Measurements from ENCODE around the gene PEAK3.

DNA sequence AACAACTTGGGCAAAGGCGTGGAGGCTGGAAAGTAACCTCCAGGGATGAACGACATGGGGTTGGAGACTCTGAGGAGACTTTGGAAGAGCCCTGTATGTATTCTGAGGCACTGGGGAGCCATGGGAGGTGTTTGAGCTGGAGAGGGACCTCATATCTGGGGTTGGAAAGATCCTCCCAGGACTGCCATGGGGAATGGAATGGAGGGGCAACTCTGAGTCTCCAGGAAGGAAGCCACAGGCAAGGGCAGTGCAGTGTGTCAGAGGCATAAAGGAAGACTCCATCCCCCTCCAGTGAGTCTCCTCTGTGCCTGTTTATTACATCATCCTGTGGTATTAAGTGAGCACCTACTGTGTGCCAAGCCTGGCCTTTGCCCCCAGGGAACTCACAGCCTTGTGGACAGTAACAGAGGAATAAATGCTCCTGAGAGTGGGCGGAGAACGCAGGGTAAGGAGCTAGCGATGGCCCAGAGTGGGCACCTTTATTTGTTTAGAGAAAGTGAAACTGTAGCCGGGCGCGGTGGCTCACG is 7.7 kb downstream of the PEAK3 start:
- TF ChIP-seq POLR2A (IDR thresholded peaks at IDR 0.05) (no peak), CTCF (IDR thresholded peaks at IDR 0.05) (no peak)

Data from lower leg skin (tissue), 3 donors.